Caco-2 (cell line): Measurements from ENCODE around the gene PHF14. TPM values are rescaled to one million over a fixed set of nuclear protein-coding genes. Genes with fewer than 3 reads are reported as not detected.

Source experiments
- BruUV-seq: library from RNA; stranded (reverse); fragments of 400-500 nt; replicated peaks from 2 replicates; lab custom pipeline; 2021; lab: Mats Ljungman, UMichigan
- CTCF ChIA-PET: fragments of 300-600 bp; sonication (Branson Sonifier 250); formaldehyde crosslinking; loops from one replicate; lab custom pipeline; 2022; ENCODE audit warnings: antibody characterized with exemption; lab: Charles Lee
- POLR2A ChIA-PET: fragments of 300-600 bp; sonication (Branson Sonifier 250); formaldehyde crosslinking; loops from one replicate; lab custom pipeline; 2022; ENCODE audit warnings: antibody characterized with exemption; lab: Charles Lee
- DNase-seq, 2 experiments: peaks; one replicate each; pipeline versions ENCODE4 v3.0.0 to v3.0.0-alpha.2; 2020 to 2022
- H3K27me3 ChIP-seq: replicated peaks from 2 replicates; pipeline ENCODE4 v1.6.0; 2011; ENCODE audit warnings: low read length; ENCODE audit not compliant: control insufficient read depth, insufficient read depth
- H3K36me3 ChIP-seq: 2 replicates; pipeline ENCODE4 v1.5.1; 2011; ENCODE audit warnings: low read length; ENCODE audit not compliant: control insufficient read depth, insufficient read depth
- H3K4me1 ChIP-seq: fragments of 250-450 bp; sonication (Bioruptor Pico); 2 replicates; pipeline ENCODE4 v1.5.1; 2020; ENCODE audit warnings: mild to moderate bottlenecking
- H3K4me3 ChIP-seq: 2 replicates; pipeline ENCODE4 v1.5.1; 2011; ENCODE audit warnings: low read depth, mild to moderate bottlenecking, control low read depth, low read length
- H3K9me3 ChIP-seq: fragments of 250-450 bp; sonication (Bioruptor Pico); 2 replicates; pipeline ENCODE4 v1.5.1; 2020; ENCODE audit warnings: mild to moderate bottlenecking, moderate library complexity
- H3K27ac Mint-ChIP-seq: one replicate; pipeline ENCODE4 v1.8.0; 2022; ENCODE audit warnings: mixed read lengths; ENCODE audit not compliant: unreplicated experiment
- H3K27me3 Mint-ChIP-seq: one replicate; pipeline ENCODE4 v1.8.0; 2022; ENCODE audit warnings: mixed read lengths; ENCODE audit not compliant: insufficient read depth, unreplicated experiment
- H3K36me3 Mint-ChIP-seq: one replicate; pipeline ENCODE4 v1.8.0; 2022; ENCODE audit warnings: mild to moderate bottlenecking, mixed read lengths; ENCODE audit not compliant: insufficient read depth, unreplicated experiment
- H3K4me1 Mint-ChIP-seq: one replicate; pipeline ENCODE4 v1.8.0; 2022; ENCODE audit warnings: low read depth, mixed read lengths; ENCODE audit not compliant: unreplicated experiment
- H3K4me3 Mint-ChIP-seq: one replicate; pipeline ENCODE4 v1.8.0; 2022; ENCODE audit warnings: mild to moderate bottlenecking, moderate library complexity, mixed read lengths; ENCODE audit not compliant: unreplicated experiment
- H3K9me3 Mint-ChIP-seq: one replicate; pipeline ENCODE4 v1.8.0; 2022; ENCODE audit warnings: mixed read lengths; ENCODE audit not compliant: unreplicated experiment
- intact Hi-C: fragments of 100-400 bp; cut with micrococcal nuclease; formaldehyde crosslinking; loops from one replicate; pipeline ENCODE4 v1.10.0; 2022; ENCODE audit not compliant: unreplicated experiment
- total RNA-seq: library from RNA; stranded (reverse); gene quantifications from 2 replicates; pipeline ENCODE4 v1.2.3, GENCODE V29; 2022
- TF ChIP-seq, protein P1 (sequence below), 2 experiments: fragments of 200-600 bp in 1 of 2; IDR thresholded peaks; 1 replicate in 1 of 2; 2 replicates in 1 of 2; pipeline versions ENCODE4 v1.5.1 to v1.8.0; 2011 to 2022; ENCODE audit warnings: antibody characterized with exemption in 1 of 2, control low read depth in 1 of 2, inconsistent platforms in 1 of 2, low read depth in 1 of 2, low read length in 1 of 2, mild to moderate bottlenecking in 1 of 2, moderate library complexity in 1 of 2; ENCODE audit not compliant: insufficient read depth in 1 of 2, severe bottlenecking in 1 of 2, unreplicated experiment in 1 of 2

PHF14 gene
- total RNA-seq, 1 experiment from 2014 or later = 40.6 TPM

DNA sequence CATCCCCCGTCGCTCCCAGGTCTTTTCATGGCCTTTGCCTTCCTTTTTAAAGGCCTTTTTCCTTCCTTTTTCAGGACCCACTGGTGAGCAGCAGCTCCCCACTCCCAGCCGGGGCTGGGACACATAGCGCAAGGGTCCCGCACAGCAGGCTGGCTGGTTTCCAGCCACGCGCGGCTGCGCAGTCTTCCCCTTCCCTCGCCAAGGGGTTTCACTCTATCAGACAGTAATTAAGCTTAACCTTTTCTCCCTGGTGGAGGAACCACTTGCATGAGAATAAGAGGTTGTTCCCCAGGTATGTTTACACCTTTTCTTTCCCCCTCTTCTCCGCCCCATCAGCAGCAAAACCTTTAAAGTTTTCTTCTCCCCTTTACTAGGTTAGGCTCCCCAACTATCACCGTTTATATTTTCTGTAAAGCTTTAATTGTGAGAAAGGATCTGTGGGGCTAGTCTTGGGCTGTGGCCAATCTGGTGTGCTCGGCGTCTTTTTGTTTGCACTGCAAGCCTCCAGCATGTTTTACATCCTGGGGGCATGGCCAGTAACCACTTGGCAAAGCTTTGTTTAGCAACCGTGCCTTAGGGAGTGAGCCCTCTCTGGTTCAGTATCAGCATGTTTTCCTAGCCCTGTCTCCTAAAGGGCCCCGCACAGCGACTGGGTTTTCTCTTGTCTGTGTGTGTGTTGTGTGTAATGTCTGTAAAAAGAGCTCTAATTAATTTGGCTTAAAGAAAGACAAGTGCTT is 219.6 kb downstream of the PHF14 start:
- Histone ChIP-seq H3K36me3 (no peaks in the 10 kb centered on the region), H3K27me3 (no peaks in the 10 kb centered on the region), H3K4me3 (no peak overlapping the region), H3K9me3 (no peaks in the 10 kb centered on the region), H3K4me1 (no peaks in the 10 kb centered on the region)
- no TSS peak for BruUV-seq
- DNase-seq = no peak
- POLR2A ChIA-PET = interaction anchor here (0.9 kb wide), 1 partner anchor 220 kb away, joined by 4 read pairs; the partner anchor contains the start of gene PHF14
- Mint-ChIP-seq H3K4me3 (no peak overlapping the region), H3K27me3 (no peaks in the 10 kb centered on the region), H3K27ac (no peak overlapping the region), H3K36me3 (no peaks in the 10 kb centered on the region), H3K4me1 (no peaks in the 10 kb centered on the region), H3K9me3 (no peaks in the 10 kb centered on the region)
- TF ChIP-seq, protein P1, sequence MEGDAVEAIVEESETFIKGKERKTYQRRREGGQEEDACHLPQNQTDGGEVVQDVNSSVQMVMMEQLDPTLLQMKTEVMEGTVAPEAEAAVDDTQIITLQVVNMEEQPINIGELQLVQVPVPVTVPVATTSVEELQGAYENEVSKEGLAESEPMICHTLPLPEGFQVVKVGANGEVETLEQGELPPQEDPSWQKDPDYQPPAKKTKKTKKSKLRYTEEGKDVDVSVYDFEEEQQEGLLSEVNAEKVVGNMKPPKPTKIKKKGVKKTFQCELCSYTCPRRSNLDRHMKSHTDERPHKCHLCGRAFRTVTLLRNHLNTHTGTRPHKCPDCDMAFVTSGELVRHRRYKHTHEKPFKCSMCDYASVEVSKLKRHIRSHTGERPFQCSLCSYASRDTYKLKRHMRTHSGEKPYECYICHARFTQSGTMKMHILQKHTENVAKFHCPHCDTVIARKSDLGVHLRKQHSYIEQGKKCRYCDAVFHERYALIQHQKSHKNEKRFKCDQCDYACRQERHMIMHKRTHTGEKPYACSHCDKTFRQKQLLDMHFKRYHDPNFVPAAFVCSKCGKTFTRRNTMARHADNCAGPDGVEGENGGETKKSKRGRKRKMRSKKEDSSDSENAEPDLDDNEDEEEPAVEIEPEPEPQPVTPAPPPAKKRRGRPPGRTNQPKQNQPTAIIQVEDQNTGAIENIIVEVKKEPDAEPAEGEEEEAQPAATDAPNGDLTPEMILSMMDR (IDR thresholded peaks at IDR 0.05; ENCODE audit: insufficient read depth in 1 of 2, low read depth in 1 of 2, low read length in 1 of 2, severe bottlenecking in 1 of 2, unreplicated experiment in 1 of 2) = no peak
- CTCF ChIA-PET = no interaction called here
- intact Hi-C loops = no loop called here

DNA sequence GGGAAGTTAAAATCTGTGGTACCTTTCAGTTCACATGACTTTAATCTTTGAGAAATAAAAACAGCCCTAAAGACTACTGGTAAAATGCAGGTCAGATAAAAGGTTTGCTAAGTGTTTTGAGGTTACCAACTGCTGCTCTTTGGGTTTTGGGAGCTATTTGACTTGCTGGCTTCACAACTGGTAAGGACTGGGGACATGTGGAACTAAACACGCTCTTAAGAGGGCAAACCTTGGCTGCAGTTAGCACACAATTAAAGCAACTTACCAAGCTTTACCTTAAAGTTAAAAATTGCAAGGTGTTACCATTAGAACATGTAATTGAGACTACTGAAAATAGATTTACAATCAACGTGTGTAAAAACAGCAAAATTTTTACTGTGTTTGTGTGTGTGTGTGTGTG is 220.2 kb downstream of the PHF14 start:
- no peak overlapping the region for H3K27ac Mint-ChIP-seq
- no peaks in the 10 kb centered on the region for H3K36me3 Mint-ChIP-seq
- no peaks in the 10 kb centered on the region for H3K4me1 ChIP-seq
- H3K9me3 ChIP-seq = no peaks in the 10 kb centered on the region
- TF ChIP-seq, protein P1 (IDR thresholded peaks at IDR 0.05; ENCODE audit: insufficient read depth in 1 of 2, low read depth in 1 of 2, low read length in 1 of 2, severe bottlenecking in 1 of 2, unreplicated experiment in 1 of 2) = no peak
- H3K9me3 Mint-ChIP-seq = no peaks in the 10 kb centered on the region
- POLR2A ChIA-PET = interaction anchor here (0.9 kb wide), 1 partner anchor 220 kb away, joined by 4 read pairs; the partner anchor contains the start of gene PHF14
- no peaks in the 10 kb centered on the region for H3K4me1 Mint-ChIP-seq
- H3K27me3 ChIP-seq = no peaks in the 10 kb centered on the region
- no TSS peak for BruUV-seq
- H3K4me3 Mint-ChIP-seq = no peak overlapping the region
- CTCF ChIA-PET = no interaction called here
- intact Hi-C loops = no loop called here
- no peak for DNase-seq
- H3K36me3 ChIP-seq = no peaks in the 10 kb centered on the region
- no peak overlapping the region for H3K4me3 ChIP-seq
- H3K27me3 Mint-ChIP-seq = no peaks in the 10 kb centered on the region

DNA sequence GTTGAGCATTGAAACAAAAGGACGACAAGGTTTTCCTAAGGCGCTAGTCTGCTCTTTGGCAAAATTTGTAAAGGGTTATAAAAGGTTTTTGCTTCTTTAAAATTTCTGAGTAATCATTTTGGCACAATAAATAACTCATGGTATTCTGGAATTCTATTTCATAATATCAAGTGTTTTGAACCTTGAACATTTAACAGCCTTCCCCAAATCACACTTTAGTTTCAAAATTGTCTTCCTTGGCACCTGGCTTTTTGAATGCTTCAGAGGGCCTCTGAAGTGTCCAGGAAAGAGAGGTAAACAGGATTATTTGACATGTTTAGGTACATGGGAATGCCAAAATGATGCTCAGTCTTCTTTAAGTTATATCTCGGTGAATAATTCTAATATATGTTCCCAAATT is 220.8 kb downstream of the PHF14 start:
- no peak overlapping the region for H3K27ac Mint-ChIP-seq
- no peaks in the 10 kb centered on the region for H3K36me3 Mint-ChIP-seq
- no peaks in the 10 kb centered on the region for H3K27me3 ChIP-seq
- no peaks in the 10 kb centered on the region for H3K4me1 ChIP-seq
- H3K27me3 Mint-ChIP-seq = no peaks in the 10 kb centered on the region
- no peak overlapping the region for H3K4me3 Mint-ChIP-seq
- ChIA-PET POLR2A (no interaction called here), CTCF (no interaction called here)
- no peak overlapping the region for H3K4me3 ChIP-seq
- H3K4me1 Mint-ChIP-seq = no peaks in the 10 kb centered on the region
- TF ChIP-seq, protein P1 (IDR thresholded peaks at IDR 0.05; ENCODE audit: insufficient read depth in 1 of 2, low read depth in 1 of 2, low read length in 1 of 2, severe bottlenecking in 1 of 2, unreplicated experiment in 1 of 2) = no peak
- no peaks in the 10 kb centered on the region for H3K9me3 ChIP-seq
- BruUV-seq = no TSS peak
- no peaks in the 10 kb centered on the region for H3K36me3 ChIP-seq
- intact Hi-C loops = no loop called here
- DNase-seq = no peak
- H3K9me3 Mint-ChIP-seq = no peaks in the 10 kb centered on the region
